Neural cell (in vitro differentiated cells): Measurements from ENCODE around the gene PASD1.

ENCODE experiments used
- EP300 ChIP-seq: fragments of 450-650 bp; conservative IDR thresholded peaks from 2 replicates; pipeline ENCODE4 v1.6.1; 2014; ENCODE audit warnings: antibody characterized with exemption, mild to moderate bottlenecking, moderate library complexity; ENCODE audit not compliant: poor library complexity, severe bottlenecking
- TF ChIP-seq, protein P1 (sequence below): fragments of 450-650 bp; IDR thresholded peaks from 2 replicates; pipeline ENCODE4 v1.5.1; 2014; ENCODE audit warnings: antibody characterized with exemption, mild to moderate bottlenecking, moderate library complexity; ENCODE audit not compliant: poor library complexity, severe bottlenecking

DNA sequence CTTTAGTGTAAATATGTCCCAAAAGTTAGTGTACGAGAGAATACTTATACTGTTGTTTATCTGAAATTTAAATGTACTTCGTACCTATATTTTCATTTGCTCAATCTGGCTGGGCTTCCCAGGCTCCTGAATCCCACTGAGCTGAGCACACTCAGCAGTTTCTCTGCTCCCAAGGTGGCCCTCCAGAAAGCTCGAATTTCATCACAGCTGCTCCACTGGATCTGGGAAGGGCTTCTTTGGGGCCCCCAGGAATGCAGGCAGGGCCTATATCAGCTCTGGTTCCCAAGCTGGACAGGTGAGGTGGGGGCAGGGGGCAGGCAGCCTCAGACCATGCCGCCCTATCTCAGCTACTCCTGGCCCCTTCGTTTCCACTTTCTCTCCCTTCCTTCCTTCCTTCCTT is 150.9 kb downstream of the PASD1 start:
- no peak for TF ChIP-seq EP300
- TF ChIP-seq, protein P1, sequence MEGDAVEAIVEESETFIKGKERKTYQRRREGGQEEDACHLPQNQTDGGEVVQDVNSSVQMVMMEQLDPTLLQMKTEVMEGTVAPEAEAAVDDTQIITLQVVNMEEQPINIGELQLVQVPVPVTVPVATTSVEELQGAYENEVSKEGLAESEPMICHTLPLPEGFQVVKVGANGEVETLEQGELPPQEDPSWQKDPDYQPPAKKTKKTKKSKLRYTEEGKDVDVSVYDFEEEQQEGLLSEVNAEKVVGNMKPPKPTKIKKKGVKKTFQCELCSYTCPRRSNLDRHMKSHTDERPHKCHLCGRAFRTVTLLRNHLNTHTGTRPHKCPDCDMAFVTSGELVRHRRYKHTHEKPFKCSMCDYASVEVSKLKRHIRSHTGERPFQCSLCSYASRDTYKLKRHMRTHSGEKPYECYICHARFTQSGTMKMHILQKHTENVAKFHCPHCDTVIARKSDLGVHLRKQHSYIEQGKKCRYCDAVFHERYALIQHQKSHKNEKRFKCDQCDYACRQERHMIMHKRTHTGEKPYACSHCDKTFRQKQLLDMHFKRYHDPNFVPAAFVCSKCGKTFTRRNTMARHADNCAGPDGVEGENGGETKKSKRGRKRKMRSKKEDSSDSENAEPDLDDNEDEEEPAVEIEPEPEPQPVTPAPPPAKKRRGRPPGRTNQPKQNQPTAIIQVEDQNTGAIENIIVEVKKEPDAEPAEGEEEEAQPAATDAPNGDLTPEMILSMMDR = no peak
